NCI-H146 treated with DMSO at 0.1 percent for 48 hours (cell line): ENCODE results near the gene RO60.

Experiments
- DNase-seq: peaks from one replicate; lab custom pipeline; 2025; ENCODE audit not compliant: unreplicated experiment; lab: John Stamatoyannopoulos, UW

RO60 gene

DNA sequence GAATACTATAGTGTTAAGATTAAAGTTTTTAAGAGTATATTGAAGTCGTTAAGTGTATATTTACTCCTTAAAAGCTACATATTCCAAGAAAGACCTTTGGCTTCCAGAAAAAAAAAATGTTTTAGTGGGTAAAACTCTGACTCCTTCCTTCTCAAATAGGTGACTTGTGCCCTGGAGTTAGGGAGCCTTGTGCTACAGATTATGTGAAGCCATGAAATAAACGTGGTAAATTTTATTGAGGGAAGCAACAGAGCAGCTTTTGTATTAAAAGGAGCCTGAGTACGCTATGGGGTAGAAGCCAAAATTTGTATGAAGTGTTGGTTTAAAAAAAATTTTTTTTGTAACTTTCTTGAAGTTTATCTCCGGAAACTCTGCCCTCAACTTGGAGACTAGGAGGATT, 994 bp downstream of the RO60 start:
- no peak for DNase-seq

DNA sequence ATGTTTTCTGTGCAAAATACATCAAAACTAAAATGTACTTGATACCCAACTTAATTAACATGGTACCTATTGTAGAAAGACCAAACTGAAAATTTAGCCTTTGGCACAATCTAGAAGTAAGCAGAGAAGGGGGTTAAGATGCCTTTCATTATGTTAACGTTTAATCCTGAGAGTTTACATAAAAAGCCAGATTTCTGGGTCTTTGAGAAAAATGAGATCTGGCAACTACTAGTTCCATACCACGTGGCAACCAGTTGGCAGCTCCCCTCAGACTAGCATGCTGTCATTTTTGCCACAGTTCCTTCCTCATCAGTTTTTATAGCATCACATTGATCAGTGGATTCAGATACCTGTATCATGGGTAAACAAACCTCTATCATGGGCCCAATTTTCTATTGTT, 1.5 kb downstream of the RO60 start:
- DNase-seq = peak; percentile 17

DNA sequence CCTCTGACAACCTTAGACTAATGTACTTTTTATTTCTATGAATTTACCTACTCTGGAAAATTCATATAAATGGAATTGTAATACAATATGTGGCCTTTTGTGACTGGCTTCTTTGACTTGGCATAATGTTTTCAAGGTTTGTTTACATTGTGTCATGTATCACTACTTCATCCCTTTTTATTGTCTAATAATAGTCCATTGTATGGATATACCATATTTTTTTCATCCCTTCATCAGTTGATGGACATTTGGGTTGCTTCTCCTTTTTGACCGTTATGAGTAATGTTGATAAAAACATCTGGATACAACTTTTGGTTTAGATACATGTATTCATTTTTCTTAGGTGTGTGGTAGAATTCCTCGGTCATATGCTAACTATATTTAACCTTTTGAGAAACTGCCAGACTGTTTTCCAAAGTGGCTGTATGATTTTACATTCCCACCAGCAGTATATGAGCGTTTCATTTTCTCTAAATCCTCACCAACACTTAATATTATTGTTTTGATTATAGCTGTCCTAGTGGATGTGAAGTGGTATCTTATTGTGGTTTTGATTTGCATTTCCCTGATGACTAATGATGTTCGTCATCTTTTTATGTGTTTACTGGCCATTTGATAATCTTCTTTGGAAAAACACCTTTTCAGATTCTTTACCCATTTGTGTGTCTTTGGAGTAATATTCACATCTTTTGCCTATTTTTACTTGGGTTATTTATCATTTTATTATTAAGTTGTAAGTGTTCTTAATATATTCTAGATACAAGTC, 3.5 kb downstream of the RO60 start:
- DNase-seq = no peak

DNA sequence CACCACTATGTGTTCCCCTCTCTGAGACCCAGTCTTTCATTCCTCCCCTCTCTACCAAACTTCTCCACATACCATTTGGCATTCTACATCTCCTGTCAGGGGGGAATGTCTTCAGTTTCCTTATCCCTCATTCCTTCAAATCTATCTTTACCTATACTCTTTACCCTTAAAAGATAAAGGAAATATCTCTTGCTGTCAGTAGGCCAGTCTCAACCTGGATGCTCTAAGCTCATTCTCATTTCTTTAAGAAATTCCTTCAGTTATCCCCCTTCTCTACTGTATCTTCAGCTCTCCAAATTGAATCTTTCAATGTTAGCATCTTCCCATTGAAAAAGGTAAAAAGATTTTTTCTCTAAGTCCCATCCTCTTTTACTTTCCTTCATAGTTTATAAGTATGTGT, 6.5 kb downstream of the RO60 start:
- no peak for DNase-seq

DNA sequence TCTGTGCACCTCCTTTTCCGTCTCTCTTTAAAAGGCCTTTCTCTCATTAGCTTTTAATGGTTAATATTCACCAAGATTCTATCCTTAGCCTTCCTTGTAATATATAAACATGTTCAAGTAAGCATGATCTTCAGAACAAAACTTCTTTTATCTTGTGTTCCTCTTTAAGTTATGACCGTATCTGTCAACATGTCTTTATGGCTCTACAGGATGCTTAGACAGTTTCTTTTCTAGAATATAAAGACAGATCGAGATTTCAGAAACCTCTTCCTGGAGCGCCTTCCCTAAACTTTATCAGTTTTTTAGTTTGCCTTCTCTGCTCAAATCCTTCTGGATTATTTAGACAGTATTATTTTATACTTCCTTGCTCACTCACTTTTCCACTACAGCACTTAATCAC, 7.2 kb downstream of the RO60 start:
- DNase-seq = no peak

DNA sequence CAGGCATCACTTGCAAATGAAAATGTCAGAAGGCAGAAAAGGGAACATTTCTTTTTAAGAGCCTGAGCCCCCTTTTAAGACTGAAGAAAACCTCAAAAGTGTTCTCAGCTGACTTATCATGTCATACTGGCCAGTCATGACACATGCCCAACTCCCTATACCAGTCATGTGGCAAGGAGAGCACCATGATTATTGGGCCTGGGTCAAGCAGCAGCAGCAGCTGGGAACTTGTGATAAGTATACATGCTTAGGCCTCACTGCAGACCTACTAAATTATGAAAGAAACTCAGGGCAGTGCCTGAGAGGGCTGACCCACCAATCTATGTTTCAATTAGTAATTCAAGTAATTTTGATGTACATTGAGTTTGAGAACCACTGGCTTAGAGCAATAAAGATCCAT, 8.6 kb downstream of the RO60 start:
- no peak for DNase-seq

DNA sequence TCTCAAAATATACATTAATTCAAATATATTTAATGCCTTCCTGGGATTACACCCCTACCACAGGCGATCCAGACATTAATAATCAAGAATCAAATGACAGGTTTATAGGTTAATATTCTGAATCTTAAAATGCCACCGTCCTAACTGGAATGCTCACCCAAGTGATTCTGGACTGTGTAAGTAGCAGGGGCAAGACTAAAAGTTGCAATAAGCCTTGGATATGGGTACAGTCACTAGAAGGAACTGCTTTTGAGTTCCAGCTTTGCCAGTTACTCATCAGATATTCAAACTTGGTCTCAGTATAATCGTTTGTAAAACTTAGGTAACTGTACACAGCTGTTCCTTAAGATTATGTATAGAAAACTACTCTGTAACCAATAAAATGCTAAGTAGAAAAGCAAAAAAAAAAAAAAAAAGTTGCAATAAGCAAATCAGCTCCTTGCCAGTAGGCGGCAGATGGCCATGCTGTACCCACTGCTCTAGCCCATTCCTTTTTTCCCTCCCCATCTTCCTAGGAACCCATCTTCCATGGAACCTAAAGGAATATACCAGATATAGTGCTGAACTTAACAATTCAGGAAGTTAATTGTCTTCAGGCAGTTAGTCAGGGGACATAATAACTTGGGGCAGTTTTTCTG, 10.5 kb downstream of the RO60 start:
- DNase-seq = no peak

DNA sequence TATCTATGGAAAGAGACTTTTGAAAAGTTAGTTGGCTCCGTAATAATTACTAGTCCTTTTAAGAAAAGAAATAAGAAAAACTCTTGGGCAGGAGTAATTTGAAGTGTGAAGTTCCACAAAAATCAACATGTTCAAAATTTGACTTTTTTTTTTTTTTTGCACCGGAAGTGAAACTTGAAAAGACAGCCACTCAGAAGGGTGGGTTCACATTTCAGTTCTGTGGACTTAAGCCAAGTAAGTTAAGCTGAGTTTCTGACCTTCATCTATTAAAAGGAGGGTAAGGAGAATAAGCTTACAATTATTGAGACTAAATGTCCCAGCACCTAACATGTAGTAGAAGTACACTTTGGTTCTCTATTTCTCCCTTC, 11.0 kb downstream of the RO60 start:
- DNase-seq = no peak

DNA sequence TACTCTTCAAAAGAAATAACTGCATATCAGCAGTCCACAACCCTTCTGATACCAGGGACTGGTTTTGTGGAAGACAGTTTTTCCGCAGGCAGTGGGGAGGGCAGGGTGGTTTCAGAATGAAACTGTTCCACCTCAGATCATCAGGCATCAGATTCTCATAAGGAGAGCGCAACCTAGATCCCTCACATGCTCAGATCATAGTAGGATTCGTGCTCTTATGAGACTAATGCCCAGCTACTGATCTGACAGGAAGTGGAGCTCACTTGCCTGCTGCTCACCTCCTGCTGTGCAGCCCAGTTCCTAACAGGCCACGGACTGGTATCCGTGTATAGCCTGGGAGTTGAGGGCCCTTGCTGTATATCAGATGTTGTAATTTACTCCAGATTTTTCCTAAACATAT, 11.5 kb downstream of the RO60 start:
- DNase-seq = no peak

DNA sequence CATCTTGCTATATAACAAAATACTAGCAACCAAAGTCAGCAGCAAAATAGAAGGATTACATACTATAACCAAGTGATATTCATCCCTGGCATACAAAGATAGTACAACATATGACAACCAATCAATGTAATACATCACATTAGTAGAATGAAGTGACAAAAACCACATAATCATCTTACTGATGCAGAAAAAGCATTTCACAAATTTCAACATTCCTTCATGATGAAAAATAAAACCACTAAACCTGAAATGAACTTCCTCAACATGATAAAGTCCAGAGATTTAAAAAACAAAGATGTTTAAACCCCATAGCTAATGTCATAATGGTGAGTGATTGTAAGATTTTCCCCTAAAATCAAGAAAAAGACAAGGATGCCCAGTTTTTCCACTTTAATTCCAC, 18.6 kb downstream of the RO60 start:
- no peak for DNase-seq

DNA sequence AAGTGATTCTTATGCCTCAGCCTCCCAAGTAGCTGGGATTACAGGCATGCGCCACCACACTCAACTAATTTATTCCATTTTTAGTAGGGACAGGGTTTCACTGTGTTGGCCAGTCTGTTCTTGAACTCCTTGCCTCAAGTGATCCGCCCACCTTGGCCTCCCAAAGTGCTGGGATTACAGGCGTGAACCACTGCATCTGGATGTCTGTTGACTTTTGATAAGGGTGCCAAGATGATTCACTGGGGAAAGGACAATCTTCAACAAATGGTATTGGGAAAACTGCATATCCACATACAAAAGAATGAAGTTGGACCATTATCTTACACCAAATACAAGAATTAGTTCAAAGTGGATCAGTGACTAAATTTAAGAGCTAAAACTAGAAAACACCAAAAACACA, 19.8 kb downstream of the RO60 start:
- no peak for DNase-seq

DNA sequence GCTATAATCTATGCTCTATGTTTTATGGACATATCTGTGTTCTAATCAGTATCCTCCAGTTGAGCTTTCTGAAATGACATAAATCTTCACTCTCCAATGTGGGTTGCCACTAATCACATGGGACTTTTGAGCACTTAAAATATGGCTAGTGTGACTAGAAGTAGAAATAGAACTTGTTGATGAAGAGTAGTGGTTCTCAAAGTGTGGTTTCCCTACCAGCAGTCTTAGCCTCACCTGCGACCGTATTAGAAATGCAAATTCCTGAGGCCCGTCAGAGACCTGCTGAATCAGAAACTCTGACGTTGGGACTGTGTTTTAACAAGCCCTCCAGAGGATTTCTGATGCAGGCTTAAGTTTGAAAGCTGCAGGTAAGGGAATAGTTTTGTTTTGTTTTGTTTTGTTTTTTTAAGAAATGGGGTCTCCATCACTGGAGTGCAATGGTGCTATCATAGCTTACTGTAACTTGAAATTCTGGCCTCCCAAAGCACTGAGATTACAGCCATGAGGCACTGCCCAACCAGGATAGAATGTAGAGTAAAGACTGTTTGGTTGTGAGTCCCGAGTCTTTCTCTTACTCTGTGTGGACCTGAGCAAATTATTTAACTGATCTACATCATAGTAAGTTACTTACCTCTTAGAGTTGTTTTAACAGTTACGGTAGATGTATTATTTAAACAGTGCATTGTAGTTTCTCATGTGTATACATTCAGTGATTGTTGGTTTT, 24.1 kb downstream of the RO60 start:
- no peak for DNase-seq

DNA sequence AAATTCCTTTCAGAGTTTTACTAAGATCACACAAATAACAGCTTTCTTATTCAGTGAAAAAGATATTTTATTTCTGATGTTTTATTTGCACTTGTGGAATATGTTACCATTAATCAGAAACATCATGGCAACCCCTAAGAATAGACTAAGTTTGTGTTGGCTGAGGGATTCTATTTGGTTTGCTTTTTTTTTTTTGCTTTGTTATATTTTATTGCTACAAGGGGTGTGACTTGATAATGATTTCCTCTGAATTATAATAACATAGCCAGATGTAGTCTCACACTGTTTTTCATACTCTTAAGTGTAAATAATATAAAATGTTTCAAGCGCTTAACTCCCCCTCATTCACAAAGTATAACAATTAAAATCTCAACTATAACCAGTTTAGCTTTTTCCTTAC, 25.9 kb downstream of the RO60 start:
- no peak for DNase-seq

DNA sequence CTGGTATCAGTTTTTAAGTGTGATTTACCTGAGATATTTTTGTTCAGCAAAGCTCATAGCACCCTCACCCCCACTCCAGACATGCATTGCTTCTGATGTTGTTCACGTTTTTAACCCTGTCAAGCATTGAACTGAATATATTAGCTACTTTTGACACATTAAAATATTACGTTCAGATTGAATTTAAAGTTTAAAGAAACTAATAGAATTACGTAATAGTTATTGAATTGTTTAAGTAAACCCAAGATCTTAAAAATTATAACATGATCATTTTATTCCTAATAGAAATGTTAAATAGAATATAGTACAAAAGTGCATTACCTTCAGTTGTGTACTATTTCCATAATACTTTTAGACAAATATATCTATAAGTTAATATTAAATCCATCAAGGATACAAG, 26.9 kb downstream of the RO60 start:
- no peak for DNase-seq

DNA sequence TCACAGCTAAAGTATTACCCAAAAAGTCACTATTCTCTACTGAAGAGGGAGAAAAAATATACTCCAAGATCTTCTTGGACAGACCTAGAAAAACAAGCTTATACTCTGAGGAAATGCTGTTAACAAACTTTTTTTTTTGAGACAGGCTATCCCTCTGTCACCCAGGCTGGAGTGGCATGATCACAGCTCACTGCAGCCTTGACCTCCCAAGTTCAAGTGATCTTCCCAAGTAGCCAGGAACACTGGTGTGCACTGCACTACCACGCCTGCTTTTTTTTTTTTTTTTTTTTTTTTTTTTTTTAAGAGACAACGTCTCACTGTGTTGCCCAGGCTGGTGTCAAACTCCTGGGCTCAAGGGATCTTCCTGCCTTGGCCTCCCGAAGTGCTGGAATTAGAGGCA, 28.5 kb downstream of the RO60 start:
- no peak for DNase-seq

DNA sequence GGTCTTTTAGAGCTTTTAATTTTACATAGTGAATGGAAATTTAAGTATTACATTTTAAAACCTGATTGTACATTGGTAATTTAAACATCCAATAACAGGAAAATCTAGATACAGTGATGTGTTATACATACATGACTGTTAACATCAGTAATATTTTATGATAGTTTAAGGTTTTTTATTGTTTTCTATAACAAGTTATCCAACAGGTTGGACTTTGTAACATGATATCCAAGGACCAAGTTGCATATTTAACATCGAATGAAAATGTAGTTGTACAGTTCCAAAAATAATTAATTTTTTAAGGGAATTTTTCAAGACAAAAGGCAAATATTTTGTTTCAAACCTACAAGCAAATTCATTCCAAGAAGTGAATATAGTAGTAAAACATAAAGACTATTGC, 31.5 kb downstream of the RO60 start:
- DNase-seq = no peak

DNA sequence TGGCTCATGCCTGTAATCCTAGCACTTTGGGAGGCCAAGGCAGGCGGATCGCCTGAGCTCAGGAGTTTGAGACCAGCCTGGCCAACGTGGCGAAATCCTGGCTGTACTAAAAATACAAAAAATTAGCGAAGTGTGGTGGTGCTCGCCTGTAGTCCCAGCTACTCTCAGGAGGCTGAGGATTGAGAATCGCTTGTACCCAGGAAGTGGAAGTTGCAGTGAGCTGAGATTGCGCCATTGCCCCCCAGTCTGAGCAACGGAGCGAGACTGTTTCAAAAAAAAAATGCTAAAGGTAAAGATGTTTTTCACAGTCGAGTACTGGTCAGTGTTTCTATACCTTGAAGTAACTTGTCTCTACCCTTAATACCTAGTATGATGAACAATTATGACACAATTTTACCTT, 34.7 kb downstream of the RO60 start:
- DNase-seq = no peak

DNA sequence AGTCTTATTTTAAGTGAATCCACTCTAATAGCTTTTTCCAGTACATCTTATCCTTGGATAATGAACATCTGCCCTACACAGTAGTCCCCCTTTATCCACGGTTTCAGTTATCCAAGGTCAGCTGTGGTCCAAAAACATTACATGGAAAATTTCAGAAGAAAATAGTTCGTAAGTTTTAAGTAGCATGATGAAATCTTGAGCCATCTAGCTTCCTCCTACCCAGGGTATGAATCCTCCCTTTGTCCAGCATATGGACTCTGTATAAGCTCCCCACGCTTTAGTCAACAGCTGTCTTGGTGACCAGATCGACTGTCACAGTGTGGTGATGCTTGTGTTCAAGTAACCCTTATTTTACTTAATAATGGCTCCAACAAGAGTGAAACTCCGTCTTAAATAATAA, 43.2 kb downstream of the RO60 start:
- DNase-seq = no peak

DNA sequence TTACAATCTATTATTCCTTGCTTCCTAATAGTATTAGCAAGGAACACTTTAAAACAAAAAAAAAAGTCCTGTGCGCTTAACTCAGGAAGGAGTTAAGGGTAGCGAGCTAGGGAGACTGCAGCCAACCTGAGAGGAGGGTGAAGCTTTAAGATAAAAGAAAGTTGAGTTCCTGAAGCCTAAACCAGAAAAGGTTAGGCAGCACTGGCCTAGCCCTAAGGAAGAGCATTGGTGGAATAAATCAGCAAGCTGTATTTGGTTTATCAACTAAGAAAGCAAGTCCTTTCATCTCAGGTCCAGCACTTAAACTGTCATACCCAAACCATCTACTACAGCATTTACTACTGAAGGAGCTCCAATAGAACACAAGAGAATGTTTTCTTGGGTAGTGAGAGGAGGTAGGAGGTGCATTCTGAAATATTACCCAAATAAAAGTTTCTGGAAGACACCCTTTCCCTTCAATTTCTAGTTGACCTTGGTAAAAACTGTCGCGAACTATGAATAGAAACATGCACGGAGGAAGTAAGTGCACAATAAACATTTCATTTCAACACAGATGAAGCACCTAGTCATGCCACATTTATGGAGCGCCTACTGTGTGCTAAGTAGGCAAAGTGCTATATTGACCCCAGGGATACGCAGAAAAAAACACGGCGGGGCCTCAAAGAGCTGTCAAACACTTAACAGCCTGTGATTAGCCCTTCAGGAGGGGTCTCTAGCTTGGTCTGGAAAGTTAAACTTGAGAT, 44.5 kb downstream of the RO60 start:
- no peak for DNase-seq

DNA sequence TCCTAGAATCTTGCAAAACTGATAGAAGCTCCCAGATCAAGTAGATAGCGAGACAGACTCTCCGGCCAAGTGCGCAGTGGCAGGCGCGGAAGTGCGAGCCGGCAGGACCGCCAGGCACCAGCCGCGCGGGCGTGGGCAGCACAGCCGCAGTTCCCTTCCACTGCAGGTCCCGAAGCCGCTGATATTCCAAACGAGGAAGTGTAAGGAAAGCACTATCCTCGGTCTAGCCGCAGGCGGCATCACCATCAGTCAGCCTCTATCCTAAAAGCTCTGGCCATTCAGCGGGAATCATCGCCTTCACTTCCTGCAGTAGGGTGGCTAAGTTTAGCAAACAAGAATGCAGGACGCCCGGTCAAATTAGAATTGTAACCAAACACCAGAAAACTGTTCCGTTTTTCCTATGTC, 45.1 kb downstream of the RO60 start:
- peak; percentile 40 for DNase-seq

DNA sequence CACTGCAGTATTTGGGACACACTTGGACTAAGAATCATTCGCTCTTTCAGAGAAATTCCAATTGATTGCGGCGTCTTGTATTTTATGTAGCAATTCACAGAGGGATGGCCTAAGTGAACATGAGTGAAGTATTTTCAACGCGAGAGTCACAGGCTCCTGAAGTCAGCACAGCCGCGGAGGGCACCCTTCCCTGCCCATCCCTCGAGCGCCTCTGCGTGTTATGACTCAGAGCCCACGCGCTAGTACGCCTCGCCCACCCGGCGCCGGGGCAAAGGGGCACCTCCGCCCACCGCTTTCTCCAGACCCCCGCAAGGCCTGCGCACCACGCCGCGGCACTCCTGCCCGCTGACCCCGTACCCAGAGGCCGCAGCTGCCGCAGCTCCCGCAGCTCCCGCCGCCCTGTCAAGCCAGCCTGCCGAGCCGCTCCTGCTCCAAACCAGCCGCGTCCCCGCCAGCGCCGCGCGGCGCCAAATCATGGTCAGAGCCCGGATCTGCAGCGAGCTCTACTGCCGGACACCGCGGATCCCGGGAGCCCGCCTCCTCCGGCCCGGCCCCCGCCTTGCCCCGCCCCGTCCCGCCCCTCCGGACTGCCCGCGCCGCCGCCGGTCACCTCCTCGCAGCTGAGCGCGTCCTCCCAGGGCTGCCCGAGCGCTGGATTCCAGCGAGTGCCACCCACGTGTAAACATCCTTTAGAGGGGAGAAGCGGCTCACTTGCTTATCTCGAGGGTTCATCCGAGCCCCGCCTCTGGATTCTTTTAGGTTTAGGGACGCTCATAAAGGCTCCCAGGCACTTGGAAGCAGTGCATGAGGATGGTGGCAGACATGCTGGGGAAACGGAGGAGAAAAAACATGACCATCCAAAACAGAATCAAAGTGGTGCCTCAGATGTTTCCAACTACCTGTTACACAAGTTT, 45.8 kb downstream of the RO60 start, which contains the start of gene GLRX2:
TSS of gene GLRX2 (minus strand) at position 508 of the 914 bp plus-strand sequence. CDS start at position 476, 32 bp downstream.
- DNase-seq = peak; percentile 78
